H9 (cell line): ENCODE results near the gene SPSB4. TPM values are rescaled to one million over a fixed set of nuclear protein-coding genes. Genes with fewer than 3 reads are reported as not detected.

Experiments used
- DNase-seq: peaks from one replicate; pipeline ENCODE4 v3.0.0-alpha.2; 2017
- H2AFZ ChIP-seq: one replicate; pipeline ENCODE4 v1.6.1; 2013; ENCODE audit warnings: mild to moderate bottlenecking, low read length, control low read depth, moderate library complexity
- H2AK5ac ChIP-seq: 2 replicates; pipeline ENCODE4 v1.6.1; 2013; ENCODE audit warnings: low read length, control low read depth, mixed read lengths; ENCODE audit not compliant: insufficient read length
- H2BK120ac ChIP-seq: one replicate; pipeline ENCODE4 v1.6.1; 2013; ENCODE audit warnings: low read depth, mild to moderate bottlenecking, low read length, control low read depth, inconsistent platforms; ENCODE audit not compliant: poor library complexity, severe bottlenecking
- H2BK12ac ChIP-seq: 2 replicates; pipeline ENCODE4 v1.6.1; 2013; ENCODE audit warnings: low read length, control low read depth, mixed read lengths, low read depth; ENCODE audit not compliant: insufficient read length
- H2BK15ac ChIP-seq: 2 replicates; pipeline ENCODE4 v1.6.1; 2013; ENCODE audit warnings: low read depth, low read length, control low read depth
- H2BK20ac ChIP-seq: one replicate; pipeline ENCODE4 v1.6.1; 2013; ENCODE audit warnings: low read depth, mild to moderate bottlenecking, low read length, control low read depth, inconsistent platforms; ENCODE audit not compliant: poor library complexity, severe bottlenecking
- H2BK5ac ChIP-seq: 2 replicates; pipeline ENCODE4 v1.6.1; 2013; ENCODE audit warnings: low read length, control low read depth, mixed read lengths; ENCODE audit not compliant: insufficient read length
- H3K14ac ChIP-seq: 2 replicates; pipeline ENCODE4 v1.6.1; 2013; ENCODE audit warnings: low read length, control low read depth; ENCODE audit not compliant: insufficient read depth
- H3K18ac ChIP-seq: 2 replicates; pipeline ENCODE4 v1.6.1; 2013; ENCODE audit warnings: low read depth, mild to moderate bottlenecking, mixed read lengths, low read length, control low read depth; ENCODE audit not compliant: insufficient read length
- H3K23ac ChIP-seq: 2 replicates; pipeline ENCODE4 v1.6.1; 2013; ENCODE audit warnings: low read length, control low read depth, mixed read lengths, low read depth; ENCODE audit not compliant: insufficient read length
- H3K23me2 ChIP-seq: 2 replicates; pipeline ENCODE4 v1.6.1; 2013; ENCODE audit warnings: low read depth, mild to moderate bottlenecking, mixed read lengths, low read length, control low read depth; ENCODE audit not compliant: insufficient read length, poor library complexity, severe bottlenecking
- H3K27ac ChIP-seq: 2 replicates; pipeline ENCODE4 v1.5.1; 2013; ENCODE audit warnings: low read length, control low read depth, mixed read lengths, low read depth; ENCODE audit not compliant: insufficient read length
- H3K27me3 ChIP-seq: 2 replicates; pipeline ENCODE4 v1.6.1; 2013; ENCODE audit warnings: low read length, control low read depth, inconsistent platforms; ENCODE audit not compliant: insufficient read depth
- H3K4ac ChIP-seq: 2 replicates; pipeline ENCODE4 v1.6.1; 2013; ENCODE audit warnings: low read depth, mild to moderate bottlenecking, control low read depth, inconsistent platforms, low read length, moderate library complexity
- H3K4me1 ChIP-seq: 2 replicates; pipeline ENCODE4 v1.6.1; 2013; ENCODE audit warnings: low read length, control low read depth, inconsistent platforms; ENCODE audit not compliant: insufficient read depth
- H3K4me2 ChIP-seq: 2 replicates; pipeline ENCODE4 v1.6.1; 2013; ENCODE audit warnings: low read length, control low read depth, mixed read lengths; ENCODE audit not compliant: insufficient read length, insufficient read depth
- H3K56ac ChIP-seq: 2 replicates; pipeline ENCODE4 v1.6.1; 2013; ENCODE audit warnings: low read depth, mild to moderate bottlenecking, mixed read lengths, low read length, control low read depth; ENCODE audit not compliant: insufficient read length
- H3K79me1 ChIP-seq: 2 replicates; pipeline ENCODE4 v1.6.1; 2013; ENCODE audit warnings: low read depth, mild to moderate bottlenecking, moderate library complexity, low read length, control low read depth, inconsistent platforms; ENCODE audit not compliant: insufficient read depth, poor library complexity, severe bottlenecking
- H3K79me2 ChIP-seq: 2 replicates; pipeline ENCODE4 v1.6.1; 2013; ENCODE audit warnings: low read length, control low read depth, inconsistent platforms; ENCODE audit not compliant: insufficient read depth
- H3K9ac ChIP-seq: 2 replicates; pipeline ENCODE4 v1.6.1; 2013; ENCODE audit warnings: low read length, control low read depth, mixed read lengths; ENCODE audit not compliant: insufficient read length; ENCODE audit errors: extremely low read depth
- H3K9me3 ChIP-seq: one replicate; pipeline ENCODE4 v1.6.1; 2013; ENCODE audit warnings: low read depth, low read length, inconsistent platforms; ENCODE audit not compliant: control insufficient read depth
- H3T11ph ChIP-seq: one replicate; pipeline ENCODE4 v1.6.1; 2013; ENCODE audit warnings: mild to moderate bottlenecking, low read length, control low read depth, inconsistent platforms
- H4K20me1 ChIP-seq: one replicate; pipeline ENCODE4 v1.6.1; 2013; ENCODE audit not compliant: control insufficient read depth, insufficient read length, insufficient read depth
- H4K5ac ChIP-seq: 2 replicates; pipeline ENCODE4 v1.6.1; 2013; ENCODE audit warnings: low read depth, mild to moderate bottlenecking, mixed read lengths, low read length, control low read depth; ENCODE audit not compliant: insufficient read length
- H4K8ac ChIP-seq: replicated peaks from 2 replicates; pipeline ENCODE4 v1.6.1; 2013; ENCODE audit warnings: low read length, control low read depth, mixed read lengths, low read depth; ENCODE audit not compliant: insufficient read length
- H4K91ac ChIP-seq: 2 replicates; pipeline ENCODE4 v1.6.1; 2013; ENCODE audit warnings: low read depth, mild to moderate bottlenecking, moderate library complexity, mixed read lengths, low read length, control low read depth; ENCODE audit not compliant: insufficient read length
- H3K27ac Mint-ChIP-seq, 3 experiments: 2 replicates in 2 of 3; 3 replicates in 1 of 3; pipeline ENCODE4 v1.8.0; 2020 to 2021; ENCODE audit warnings: mixed read lengths in 3 of 3, mild to moderate bottlenecking in 1 of 3, moderate library complexity in 1 of 3
- H3K27me3 Mint-ChIP-seq: 2 replicates; pipeline ENCODE4 v1.8.0; 2021; ENCODE audit warnings: low read depth, mild to moderate bottlenecking, moderate library complexity, mixed read lengths
- H3K36me3 Mint-ChIP-seq, 3 experiments: 2 replicates in 2 of 3; 3 replicates in 1 of 3; pipeline ENCODE4 v1.8.0; 2020 to 2021; ENCODE audit warnings: low read depth in 3 of 3, mixed read lengths in 3 of 3; ENCODE audit not compliant: insufficient read depth in 1 of 3
- H3K4me1 Mint-ChIP-seq, 2 experiments: 2 replicates each; pipeline ENCODE4 v1.8.0; 2020; ENCODE audit warnings: mixed read lengths in 2 of 2
- H3K4me3 Mint-ChIP-seq, 2 experiments: 2 replicates in 1 of 2; 3 replicates in 1 of 2; pipeline ENCODE4 v1.8.0; 2020 to 2021; ENCODE audit warnings: mild to moderate bottlenecking in 2 of 2, mixed read lengths in 2 of 2, moderate library complexity in 1 of 2
- H3K9me3 Mint-ChIP-seq, 2 experiments: 2 replicates in 1 of 2; 3 replicates in 1 of 2; pipeline ENCODE4 v1.8.0; 2020; ENCODE audit warnings: mild to moderate bottlenecking in 2 of 2, mixed read lengths in 2 of 2, moderate library complexity in 1 of 2
- CTCF ChIP-seq: fragments of 200-600 bp; sonication (generic); conservative IDR thresholded peaks from 3 replicates; pipeline ENCODE4 v1.8.0; 2021; ENCODE audit warnings: antibody characterized with exemption, mild to moderate bottlenecking
- WGBS: extraction: QIAGEN DNeasy Blood & Tissue Kit; methylation state at CpG from one replicate; pipeline ENCODE4 v1.1.7; 2013; ENCODE audit warnings: missing lambda C conversion rate, low lambda C conversion rate, mixed read lengths; ENCODE audit not compliant: insufficient read length; ENCODE audit errors: extremely low coverage; 5-methylcytosine and 5-hydroxymethylcytosine counted together
- total RNA-seq: library from RNA; stranded (reverse); gene quantifications from 2 replicates; pipeline ENCODE4 v1.2.1, GENCODE V29; 2021

Gene SPSB4
- total RNA-seq, 1 experiment from 2014 or later = 6.2 TPM

- DNase-seq = no peak
- no peak overlapping the region for H3K56ac ChIP-seq
- H2BK12ac ChIP-seq = no peak overlapping the region
- H2BK20ac ChIP-seq = no peak overlapping the region
- no peak overlapping the region for H2BK120ac ChIP-seq
- 0 out of 2 replicates have a peak, but pooled peaks cover 1% of the 10 kb centered on the region for H3K27me3 Mint-ChIP-seq
- H3K36me3 Mint-ChIP-seq = peaks cover 0 to 8% (median 2%) of the 10 kb centered on the region in 3 experiments; a peak in 3 of 7 replicates
- no peak overlapping the region for H3K18ac ChIP-seq
- no peaks in the 10 kb centered on the region for H3K79me1 ChIP-seq
- no peak overlapping the region for H4K5ac ChIP-seq
- H3K4me3 Mint-ChIP-seq = no peak overlapping the region
- H3K9ac ChIP-seq = no peak overlapping the region
- no peak overlapping the region for H2BK5ac ChIP-seq
- H4K8ac ChIP-seq = no peak overlapping the region
- no peaks in the 10 kb centered on the region for H3K27me3 ChIP-seq
- peaks cover 17 to 18% of the 10 kb centered on the region in 2 experiments for H3K4me1 Mint-ChIP-seq
- H2AFZ ChIP-seq = no peak overlapping the region
- no peak overlapping the region for H3T11ph ChIP-seq
- no peak overlapping the region for H3K4me2 ChIP-seq
- H4K20me1 ChIP-seq = no peaks in the 10 kb centered on the region
- no peaks in the 10 kb centered on the region for H3K4me1 ChIP-seq
- no peak for TF ChIP-seq CTCF
- H3K14ac ChIP-seq = no peak overlapping the region
- no peak overlapping the region for H2BK15ac ChIP-seq
- H3K23ac ChIP-seq = no peak overlapping the region
- peaks cover 3 to 6% of the 10 kb centered on the region in 2 experiments; a peak in 2 of 5 replicates for H3K9me3 Mint-ChIP-seq
- H3K27ac ChIP-seq = no peak overlapping the region
- no peaks in the 10 kb centered on the region for H3K23me2 ChIP-seq
- WGBS = no CpG with 5 or more reads among the region's 2 CpGs
- no peaks in the 10 kb centered on the region for H3K79me2 ChIP-seq
- H2AK5ac ChIP-seq = no peak overlapping the region
- no peak overlapping the region for H3K27ac Mint-ChIP-seq
- no peak overlapping the region for H3K4ac ChIP-seq
- H3K9me3 ChIP-seq = no peaks in the 10 kb centered on the region
- no peak overlapping the region for H4K91ac ChIP-seq
These were observed 55.7 kb downstream of the SPSB4 start for GRCh38 chr3:141106842-141107241.
